Embryonic facial prominence (tissue), 1 donor: ENCODE measurements around the gene EFNB1.
"Not testable (repeated sequence)": the region's sequence is repeated elsewhere in the genome, so short reads cannot be mapped to it uniquely, and the experiment has no call there.

Experiments used
- DNase-seq: peaks from one replicate; pipeline ENCODE4 v3.0.0-alpha.2; 2016; ENCODE audit errors: extremely low spot score

The EFNB1 gene

GRCh38 chrX:68828740-68829581, at the start of gene EFNB1:
Gene EFNB1, plus strand, starts transcription at chrX:68829021. Its CDS starts 756 bp downstream, at chrX:68829777.
- DNase-seq: peak; percentile 88

- not testable (repeated sequence) for DNase-seq
Observed at GRCh38 chrX:68781295-68781694, 47.5 kb upstream of the EFNB1 start.

GRCh38 chrX:68784816-68785215, 44.0 kb upstream of the EFNB1 start:
- DNase-seq: no peak

GRCh38 chrX:68786581-68786980, 42.2 kb upstream of the EFNB1 start:
- DNase-seq: not testable (repeated sequence)

GRCh38 chrX:68789966-68790365, 38.9 kb upstream of the EFNB1 start:
- DNase-seq: no peak

GRCh38 chrX:68792083-68792482, 36.7 kb upstream of the EFNB1 start:
- DNase-seq: no peak

GRCh38 chrX:68794461-68794860, 34.4 kb upstream of the EFNB1 start:
- no peak for DNase-seq

- DNase-seq: no peak
Observed at GRCh38 chrX:68795741-68796140, 33.1 kb upstream of the EFNB1 start.

- not testable (repeated sequence) for DNase-seq
Observed at GRCh38 chrX:68798400-68798799, 30.4 kb upstream of the EFNB1 start.

GRCh38 chrX:68801737-68802290, 27.0 kb upstream of the EFNB1 start:
- DNase-seq: no peak

GRCh38 chrX:68807818-68808217, 21.0 kb upstream of the EFNB1 start:
- DNase-seq: no peak

- no peak for DNase-seq
Observed at GRCh38 chrX:68808686-68809357, 20.0 kb upstream of the EFNB1 start.

GRCh38 chrX:68820476-68821110, 8.2 kb upstream of the EFNB1 start:
- no peak for DNase-seq

GRCh38 chrX:68821616-68822015, 7.2 kb upstream of the EFNB1 start:
- no peak for DNase-seq

- DNase-seq: peak; percentile 18
Observed at GRCh38 chrX:68822641-68823410, 6.0 kb upstream of the EFNB1 start.

GRCh38 chrX:68823413-68824151, 5.2 kb upstream of the EFNB1 start:
- DNase-seq: no peak

GRCh38 chrX:68824152-68824433, 4.7 kb upstream of the EFNB1 start:
- no peak for DNase-seq

- DNase-seq: no peak
Observed at GRCh38 chrX:68824565-68825125, 4.2 kb upstream of the EFNB1 start.

- no peak for DNase-seq
Observed at GRCh38 chrX:68826113-68826980, 2.5 kb upstream of the EFNB1 start.

- DNase-seq: no peak
Observed at GRCh38 chrX:68827256-68827655, 1.6 kb upstream of the EFNB1 start.
